Activated T-cell treated with anti-CD3 and anti-CD28 coated beads, Interleukin-2, amount 50 U/mL, for 24 hours (primary cell): ENCODE data around the gene ATP6V1G1.

Experiments
- DNase-seq: peaks from one replicate; pipeline ENCODE4 v3.0.0-alpha.2; 2020
- H3K27ac Mint-ChIP-seq: 2 replicates; pipeline ENCODE4 v1.8.0; 2020; ENCODE audit warnings: mild to moderate bottlenecking, mixed read lengths
- H3K27me3 Mint-ChIP-seq: 2 replicates; pipeline ENCODE4 v1.8.0; 2020; ENCODE audit warnings: mixed read lengths
- H3K36me3 Mint-ChIP-seq: 2 replicates; pipeline ENCODE4 v1.8.0; 2020; ENCODE audit warnings: low read depth, mixed read lengths
- H3K4me1 Mint-ChIP-seq: 2 replicates; pipeline ENCODE4 v1.8.0; 2020; ENCODE audit warnings: low read depth, mixed read lengths
- H3K4me3 Mint-ChIP-seq: 2 replicates; pipeline ENCODE4 v1.8.0; 2020; ENCODE audit warnings: mild to moderate bottlenecking, moderate library complexity, mixed read lengths
- H3K9me3 Mint-ChIP-seq: 2 replicates; pipeline ENCODE4 v1.8.0; 2020; ENCODE audit warnings: mixed read lengths

Gene ATP6V1G1

DNA sequence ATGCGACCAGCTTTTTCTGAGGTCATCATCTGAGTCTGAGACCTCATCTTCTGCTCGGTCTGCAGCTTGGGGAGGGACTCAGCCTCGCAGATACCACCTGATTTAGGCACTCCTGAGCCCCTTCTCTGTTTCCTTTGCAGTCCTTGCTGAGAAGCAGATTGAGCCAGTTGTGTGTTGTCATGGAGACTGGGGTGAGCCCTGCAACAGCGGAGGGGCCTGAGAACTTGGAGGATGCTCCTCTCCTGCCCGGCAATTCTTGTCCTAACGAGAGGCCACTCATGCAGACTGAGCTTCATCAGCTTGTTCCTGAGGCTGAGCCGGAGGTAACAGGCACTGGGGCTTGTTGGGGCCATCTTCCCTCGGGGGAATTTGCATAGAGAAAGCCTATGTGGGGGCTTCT, 50.8 kb downstream of the ATP6V1G1 start:
- peaks cover 86% of the 10 kb centered on the region for H3K36me3 Mint-ChIP-seq

GRCh38 chr9:114641967-114642366, 54.4 kb downstream of the ATP6V1G1 start:
- Mint-ChIP-seq H3K36me3 (peaks cover 86% of the 10 kb centered on the region), H3K4me3 (no peak overlapping the region)

More for the DNA sequence above, 50.8 kb downstream of the ATP6V1G1 start:
- peaks cover 5% of the 10 kb centered on the region for H3K4me1 Mint-ChIP-seq
- no peaks in the 10 kb centered on the region for H3K27me3 Mint-ChIP-seq
- no peaks in the 10 kb centered on the region for H3K9me3 Mint-ChIP-seq
- H3K27ac Mint-ChIP-seq, result no peak overlapping the region
- H3K4me3 Mint-ChIP-seq, result no peak overlapping the region
- DNase-seq, result no peak

GRCh38 chr9:114643001-114643400, 55.4 kb downstream of the ATP6V1G1 start:
- H3K27ac Mint-ChIP-seq, result no peak overlapping the region
- H3K36me3 Mint-ChIP-seq, result peaks cover 87% of the 10 kb centered on the region
- DNase-seq, result peak; percentile 3
- no peaks in the 10 kb centered on the region for H3K27me3 Mint-ChIP-seq
- H3K4me1 Mint-ChIP-seq, result peaks cover 5% of the 10 kb centered on the region
- H3K9me3 Mint-ChIP-seq, result no peaks in the 10 kb centered on the region
- no peak overlapping the region for H3K4me3 Mint-ChIP-seq

More at GRCh38 chr9:114641967-114642366, 54.4 kb downstream of the ATP6V1G1 start:
- Mint-ChIP-seq H3K9me3 (no peaks in the 10 kb centered on the region), H3K27me3 (no peaks in the 10 kb centered on the region), H3K27ac (peak overlapping the region; percentile 57), H3K4me1 (peaks cover 5% of the 10 kb centered on the region)
- DNase-seq, result no peak

- no peak overlapping the region for H3K4me3 Mint-ChIP-seq
- DNase-seq, result no peak
- H3K4me1 Mint-ChIP-seq, result peaks cover 5% of the 10 kb centered on the region
- H3K36me3 Mint-ChIP-seq, result peaks cover 87% of the 10 kb centered on the region
- no peaks in the 10 kb centered on the region for H3K27me3 Mint-ChIP-seq
- H3K9me3 Mint-ChIP-seq, result no peaks in the 10 kb centered on the region
- no peak overlapping the region for H3K27ac Mint-ChIP-seq
These were observed 56.3 kb downstream of the ATP6V1G1 start for GRCh38 chr9:114643896-114644295.
